Stimulated activated CD4-positive, alpha-beta T cell treated with anti-CD3 and anti-CD28 coated beads, Interleukin-4, amount 100 ng/mL, for 48 hours (primary cell): Measurements from ENCODE around the gene DAZAP2.
A peak's percentile ranks its signal among the peaks of the same experiment; 100 is the strongest.
"Not testable (repeated sequence)": the region's sequence is repeated elsewhere in the genome, so short reads cannot be mapped to it uniquely, and the experiment has no call there.

Experiments used
- DNase-seq, 2 donors: peaks; one replicate each; pipeline ENCODE4 v3.0.0-alpha.2; 2020; ENCODE audit warnings: low read depth in 2 of 2

The DAZAP2 gene

GRCh38 chr12:51247523-51248206 is 9.0 kb downstream of the DAZAP2 start:
- DNase-seq, result no peak

DNA sequence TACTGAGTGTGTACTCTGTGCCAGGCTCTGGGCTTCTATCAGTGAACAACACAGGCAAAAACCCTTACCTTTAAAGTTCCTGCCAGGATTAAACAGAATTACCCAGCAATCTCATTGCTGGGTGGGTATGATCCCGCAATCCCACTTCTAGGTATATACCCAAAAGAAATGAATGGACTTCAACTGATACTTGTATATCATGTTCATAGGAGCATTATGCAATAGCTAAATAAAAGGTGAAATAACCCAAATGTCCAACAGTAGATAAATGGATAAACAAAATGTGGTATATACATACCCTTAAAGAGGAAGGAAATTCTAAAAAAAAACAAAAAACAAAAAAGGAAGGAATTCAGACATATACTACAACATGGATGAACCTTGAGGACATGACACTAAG is 14.7 kb downstream of the DAZAP2 start:
- no peak for DNase-seq

DNA sequence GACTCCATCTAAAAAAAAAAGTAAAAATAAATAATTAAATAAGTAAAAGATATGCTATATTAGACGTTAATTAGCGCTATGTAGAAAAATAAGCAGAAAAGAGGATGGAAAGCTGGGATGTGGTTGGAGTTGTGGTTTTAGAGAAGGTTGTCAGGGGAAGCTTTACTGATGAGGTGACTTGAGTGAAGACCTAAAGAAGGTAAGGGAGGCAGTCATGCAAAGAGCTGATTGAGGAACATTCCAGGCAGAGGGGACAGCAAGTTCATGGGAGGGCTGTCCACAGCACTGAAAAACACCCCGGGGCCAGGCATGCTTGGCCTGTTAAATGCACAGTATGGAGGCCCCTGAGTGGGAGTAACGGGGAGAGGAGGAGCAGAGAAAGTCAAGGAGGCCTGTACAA is 15.9 kb downstream of the DAZAP2 start:
- no peak for DNase-seq

DNA sequence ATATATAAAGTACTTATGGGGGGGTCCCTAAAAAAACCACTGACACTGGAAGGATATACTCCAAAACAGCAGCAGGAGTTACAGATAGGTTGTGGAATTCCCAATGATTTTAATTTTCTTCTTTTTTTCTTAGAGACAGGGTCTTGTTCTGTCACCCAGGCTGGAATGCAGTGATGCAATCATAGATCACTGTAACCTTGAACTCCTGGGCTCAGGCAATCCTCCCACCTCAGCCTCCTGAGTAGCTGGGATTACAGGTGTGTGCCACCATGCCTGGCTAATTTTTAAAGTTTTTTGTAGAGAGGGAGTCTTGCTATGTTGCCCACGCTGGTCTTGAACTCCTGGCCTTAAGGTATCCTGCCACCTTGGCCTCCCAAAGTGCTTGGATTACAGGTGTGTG is 21.0 kb downstream of the DAZAP2 start:
- DNase-seq, result not testable (repeated sequence)

DNA sequence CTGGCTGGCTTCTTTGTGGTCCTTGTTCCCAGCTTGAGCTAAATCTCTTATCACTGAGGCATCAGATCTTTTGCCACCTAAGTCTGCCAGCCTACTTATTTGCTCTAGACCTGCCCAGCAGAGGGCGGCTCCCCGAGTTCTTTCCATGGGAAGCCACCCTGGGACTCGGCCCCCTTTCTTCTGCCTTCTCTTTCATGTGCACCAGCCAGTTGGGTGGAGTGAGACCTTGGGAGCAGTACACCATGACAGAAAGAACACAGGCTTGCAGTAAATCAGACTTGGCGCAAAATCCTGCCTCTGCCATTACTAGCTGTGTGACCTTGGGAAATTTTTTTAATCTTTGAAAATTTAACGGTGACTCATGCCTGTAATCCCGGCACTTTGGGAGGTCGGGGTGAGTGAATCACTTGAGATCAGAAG is 24.1 kb downstream of the DAZAP2 start:
- DNase-seq, result peak in 1 of 2 donors; percentile 26

GRCh38 chr12:51263341-51263740 is 24.7 kb downstream of the DAZAP2 start:
- DNase-seq, result no peak

DNA sequence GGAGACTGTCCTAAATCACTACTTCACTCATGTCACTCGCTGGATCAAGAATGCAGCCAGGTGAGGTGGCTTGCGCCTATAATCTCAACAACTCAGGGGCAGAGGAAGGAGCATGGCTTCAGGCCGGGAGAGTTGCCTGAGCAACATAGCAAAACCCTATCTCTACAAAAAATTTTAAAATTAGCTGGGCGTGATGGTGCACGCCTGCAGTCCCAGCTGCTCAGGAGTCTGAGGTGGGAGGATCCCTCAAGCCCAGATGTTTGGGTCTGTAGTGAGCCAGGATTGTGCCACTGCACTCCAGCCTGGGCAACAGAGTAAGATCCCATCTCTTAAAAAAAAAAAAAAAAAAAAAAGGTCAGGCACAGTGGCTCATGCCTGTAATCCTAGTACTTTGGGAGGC is 25.7 kb downstream of the DAZAP2 start:
- DNase-seq, result no peak

DNA sequence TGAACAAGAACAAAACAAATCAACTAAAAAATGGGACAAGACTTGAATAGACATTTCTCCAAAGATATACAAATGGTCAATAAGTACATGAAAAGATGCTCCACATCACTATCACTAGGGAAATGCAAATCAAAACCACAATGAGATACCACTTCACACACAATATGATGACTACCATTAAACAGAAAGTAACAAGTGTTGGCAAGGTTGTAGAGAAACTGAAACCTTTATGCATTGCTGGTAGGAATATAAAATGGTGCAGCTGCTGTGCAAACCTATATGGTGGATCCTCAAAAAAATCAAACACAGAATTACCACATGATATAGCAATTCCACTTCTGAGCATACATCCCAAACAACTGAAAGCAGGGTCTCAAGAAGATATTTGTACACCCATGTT is 26.4 kb downstream of the DAZAP2 start:
- no peak for DNase-seq

- peak; percentile 30 to 38 for DNase-seq
Measured at GRCh38 chr12:51269174-51270066, 30.8 kb downstream of the DAZAP2 start.

DNA sequence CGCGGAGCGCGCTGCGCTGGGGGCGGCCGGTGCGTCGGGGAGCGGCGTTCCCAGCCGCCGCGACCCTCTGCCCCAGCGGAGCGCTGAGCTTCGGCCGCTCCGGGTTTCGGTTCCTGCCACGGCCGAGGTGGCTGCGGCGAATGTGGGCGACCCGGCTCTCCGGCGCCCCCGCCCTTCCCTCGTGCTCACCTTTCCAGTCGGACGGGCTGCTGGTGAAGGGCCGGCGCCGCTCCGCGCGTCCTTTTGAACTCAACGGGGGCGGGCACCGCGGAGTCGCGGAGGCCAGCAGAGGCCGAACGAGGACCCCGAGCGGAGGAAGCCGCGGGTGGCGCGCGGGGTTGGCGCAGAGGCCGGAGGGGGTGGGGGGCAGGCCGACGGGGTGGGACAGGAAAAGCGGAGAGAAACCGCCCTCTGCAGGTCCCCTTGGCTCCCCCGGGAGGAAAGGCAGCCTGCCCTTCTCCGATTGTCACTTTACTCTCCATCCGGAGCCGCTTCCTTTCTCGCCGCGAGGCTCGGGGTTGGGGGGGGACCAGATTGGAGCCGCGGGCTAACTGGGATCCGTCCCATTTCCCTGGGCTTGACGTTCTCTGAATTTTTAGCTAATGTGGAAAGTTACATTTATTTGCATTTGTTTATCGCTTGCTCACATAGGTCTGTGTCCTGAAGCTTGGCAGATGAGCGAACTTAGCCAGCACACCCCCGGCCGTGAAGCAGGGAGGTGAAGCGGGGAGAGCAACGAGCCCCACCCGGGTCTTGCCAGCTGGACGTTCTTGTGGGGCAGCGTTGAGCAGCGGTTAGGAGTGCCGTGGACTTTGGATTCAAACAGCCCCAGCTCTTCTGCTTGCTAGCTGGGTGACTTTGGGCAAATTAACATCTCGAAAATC is 31.7 kb downstream of the DAZAP2 start, which contains the start of gene SMAGP:
Gene SMAGP (minus strand): TSS at position 349 of the 884 bp plus-strand sequence. CDS start 1,137 bp downstream, outside the sequence.
- peak in 1 of 2 donors; percentile 21 for DNase-seq

DNA sequence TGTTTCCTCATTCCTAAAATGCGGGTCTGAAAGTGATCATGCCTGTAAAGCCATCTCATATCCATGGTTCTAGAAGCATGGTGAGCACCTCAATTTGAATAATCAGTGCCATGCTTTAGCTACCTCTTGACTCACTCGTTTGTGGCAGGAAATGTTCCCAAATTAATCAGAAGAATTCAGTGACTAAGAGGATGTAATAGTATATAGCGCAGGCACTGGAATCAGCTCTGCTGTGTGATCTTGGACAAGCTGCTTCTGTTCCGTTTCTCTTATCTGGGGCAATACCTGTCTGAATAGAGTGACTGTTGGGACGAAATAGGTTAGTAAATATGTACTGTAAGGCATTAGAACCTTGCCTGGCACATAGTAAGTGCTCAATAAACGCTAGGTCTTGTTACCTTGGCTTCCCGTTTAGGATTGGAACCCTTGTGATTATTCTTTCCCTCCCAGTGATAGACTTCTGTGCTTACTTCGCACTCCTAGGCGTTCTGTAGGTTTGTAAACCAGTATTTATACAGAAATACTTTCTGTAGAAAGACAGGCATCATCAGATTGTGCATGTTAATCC is 32.4 kb downstream of the DAZAP2 start:
- DNase-seq, result no peak

GRCh38 chr12:51272810-51273209 is 34.2 kb downstream of the DAZAP2 start:
- DNase-seq, result not testable (repeated sequence)

DNA sequence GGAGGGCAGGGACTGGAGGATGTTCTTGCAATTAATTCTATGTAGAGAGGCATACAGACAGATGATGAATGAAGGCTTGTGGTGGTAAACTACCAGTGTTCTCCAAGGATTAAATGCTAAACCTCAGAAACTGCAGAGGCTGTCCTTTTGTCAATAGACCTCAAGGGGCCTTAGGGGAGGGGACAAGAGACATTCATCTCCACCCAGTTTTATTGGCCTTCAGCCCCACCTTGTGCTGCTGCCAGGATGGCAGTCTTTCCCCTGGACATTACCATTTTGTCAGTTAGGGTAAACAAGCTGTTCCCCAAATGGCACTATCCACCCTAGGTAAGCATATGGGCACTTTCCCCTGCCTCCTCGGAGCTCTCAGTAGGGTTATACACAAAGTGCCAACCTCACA is 36.5 kb downstream of the DAZAP2 start:
- DNase-seq, result no peak

DNA sequence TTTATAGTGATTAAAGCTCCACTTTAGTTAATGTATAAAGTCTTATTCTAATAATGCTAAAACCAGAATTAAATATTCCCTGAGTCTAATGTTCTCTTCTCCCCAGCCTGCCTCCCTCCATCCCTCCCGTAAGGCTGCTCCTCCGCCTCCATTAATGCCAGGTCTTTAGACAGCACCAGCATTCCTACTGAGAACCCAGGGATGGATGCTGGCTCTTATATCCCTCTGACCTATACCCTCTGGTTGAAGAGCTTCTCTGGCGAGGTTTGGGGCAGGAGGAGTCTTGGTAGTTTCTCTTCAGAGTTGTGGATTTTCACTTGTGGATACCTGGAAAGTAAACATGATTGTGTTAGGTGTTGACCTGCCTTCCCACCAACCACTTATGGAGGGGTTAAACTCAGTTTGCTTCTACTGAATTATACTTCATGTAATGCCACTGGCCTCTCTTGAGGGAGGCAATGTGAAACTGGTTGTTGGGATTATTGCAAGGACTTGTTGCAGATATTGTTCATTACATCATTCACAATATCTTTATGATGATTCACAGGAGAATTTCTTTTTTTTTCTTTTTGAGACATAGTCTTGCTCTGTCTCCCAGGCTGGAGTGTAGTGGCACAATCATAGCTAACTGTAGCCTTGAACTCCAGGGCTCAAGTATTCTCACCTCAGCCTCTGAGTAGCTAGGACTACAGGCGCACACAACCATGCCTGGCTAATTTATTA is 42.7 kb downstream of the DAZAP2 start:
- no peak for DNase-seq

GRCh38 chr12:51285843-51286242 is 47.2 kb downstream of the DAZAP2 start:
- DNase-seq, result no peak

- DNase-seq, result not testable (repeated sequence)
Measured at GRCh38 chr12:51291603-51292513, 53.2 kb downstream of the DAZAP2 start.
